H9 (cell line): Measurements from ENCODE around the gene TMEM52B. TPM values are rescaled to one million over a fixed set of nuclear protein-coding genes. Genes with fewer than 3 reads are reported as not detected.

ENCODE experiments used
- DNase-seq: peaks from one replicate; pipeline ENCODE4 v3.0.0-alpha.2; 2017
- H2AFZ ChIP-seq: one replicate; pipeline ENCODE4 v1.6.1; 2013; ENCODE audit warnings: mild to moderate bottlenecking, low read length, control low read depth, moderate library complexity
- H2AK5ac ChIP-seq: 2 replicates; pipeline ENCODE4 v1.6.1; 2013; ENCODE audit warnings: low read length, control low read depth, mixed read lengths; ENCODE audit not compliant: insufficient read length
- H2BK120ac ChIP-seq: one replicate; pipeline ENCODE4 v1.6.1; 2013; ENCODE audit warnings: low read depth, mild to moderate bottlenecking, low read length, control low read depth, inconsistent platforms; ENCODE audit not compliant: poor library complexity, severe bottlenecking
- H2BK12ac ChIP-seq: 2 replicates; pipeline ENCODE4 v1.6.1; 2013; ENCODE audit warnings: low read length, control low read depth, mixed read lengths, low read depth; ENCODE audit not compliant: insufficient read length
- H2BK15ac ChIP-seq: 2 replicates; pipeline ENCODE4 v1.6.1; 2013; ENCODE audit warnings: low read depth, low read length, control low read depth
- H2BK20ac ChIP-seq: one replicate; pipeline ENCODE4 v1.6.1; 2013; ENCODE audit warnings: low read depth, mild to moderate bottlenecking, low read length, control low read depth, inconsistent platforms; ENCODE audit not compliant: poor library complexity, severe bottlenecking
- H2BK5ac ChIP-seq: 2 replicates; pipeline ENCODE4 v1.6.1; 2013; ENCODE audit warnings: low read length, control low read depth, mixed read lengths; ENCODE audit not compliant: insufficient read length
- H3K14ac ChIP-seq: 2 replicates; pipeline ENCODE4 v1.6.1; 2013; ENCODE audit warnings: low read length, control low read depth; ENCODE audit not compliant: insufficient read depth
- H3K18ac ChIP-seq: 2 replicates; pipeline ENCODE4 v1.6.1; 2013; ENCODE audit warnings: low read depth, mild to moderate bottlenecking, mixed read lengths, low read length, control low read depth; ENCODE audit not compliant: insufficient read length
- H3K23ac ChIP-seq: 2 replicates; pipeline ENCODE4 v1.6.1; 2013; ENCODE audit warnings: low read length, control low read depth, mixed read lengths, low read depth; ENCODE audit not compliant: insufficient read length
- H3K23me2 ChIP-seq: 2 replicates; pipeline ENCODE4 v1.6.1; 2013; ENCODE audit warnings: low read depth, mild to moderate bottlenecking, mixed read lengths, low read length, control low read depth; ENCODE audit not compliant: insufficient read length, poor library complexity, severe bottlenecking
- H3K27ac ChIP-seq: 2 replicates; pipeline ENCODE4 v1.5.1; 2013; ENCODE audit warnings: low read length, control low read depth, mixed read lengths, low read depth; ENCODE audit not compliant: insufficient read length
- H3K27me3 ChIP-seq: 2 replicates; pipeline ENCODE4 v1.6.1; 2013; ENCODE audit warnings: low read length, control low read depth, inconsistent platforms; ENCODE audit not compliant: insufficient read depth
- H3K4ac ChIP-seq: 2 replicates; pipeline ENCODE4 v1.6.1; 2013; ENCODE audit warnings: low read depth, mild to moderate bottlenecking, control low read depth, inconsistent platforms, low read length, moderate library complexity
- H3K4me1 ChIP-seq: 2 replicates; pipeline ENCODE4 v1.6.1; 2013; ENCODE audit warnings: low read length, control low read depth, inconsistent platforms; ENCODE audit not compliant: insufficient read depth
- H3K4me2 ChIP-seq: 2 replicates; pipeline ENCODE4 v1.6.1; 2013; ENCODE audit warnings: low read length, control low read depth, mixed read lengths; ENCODE audit not compliant: insufficient read length, insufficient read depth
- H3K56ac ChIP-seq: 2 replicates; pipeline ENCODE4 v1.6.1; 2013; ENCODE audit warnings: low read depth, mild to moderate bottlenecking, mixed read lengths, low read length, control low read depth; ENCODE audit not compliant: insufficient read length
- H3K79me1 ChIP-seq: 2 replicates; pipeline ENCODE4 v1.6.1; 2013; ENCODE audit warnings: low read depth, mild to moderate bottlenecking, moderate library complexity, low read length, control low read depth, inconsistent platforms; ENCODE audit not compliant: insufficient read depth, poor library complexity, severe bottlenecking
- H3K79me2 ChIP-seq: 2 replicates; pipeline ENCODE4 v1.6.1; 2013; ENCODE audit warnings: low read length, control low read depth, inconsistent platforms; ENCODE audit not compliant: insufficient read depth
- H3K9ac ChIP-seq: 2 replicates; pipeline ENCODE4 v1.6.1; 2013; ENCODE audit warnings: low read length, control low read depth, mixed read lengths; ENCODE audit not compliant: insufficient read length; ENCODE audit errors: extremely low read depth
- H3K9me3 ChIP-seq: one replicate; pipeline ENCODE4 v1.6.1; 2013; ENCODE audit warnings: low read depth, low read length, inconsistent platforms; ENCODE audit not compliant: control insufficient read depth
- H3T11ph ChIP-seq: one replicate; pipeline ENCODE4 v1.6.1; 2013; ENCODE audit warnings: mild to moderate bottlenecking, low read length, control low read depth, inconsistent platforms
- H4K20me1 ChIP-seq: one replicate; pipeline ENCODE4 v1.6.1; 2013; ENCODE audit not compliant: control insufficient read depth, insufficient read length, insufficient read depth
- H4K5ac ChIP-seq: 2 replicates; pipeline ENCODE4 v1.6.1; 2013; ENCODE audit warnings: low read depth, mild to moderate bottlenecking, mixed read lengths, low read length, control low read depth; ENCODE audit not compliant: insufficient read length
- H4K8ac ChIP-seq: replicated peaks from 2 replicates; pipeline ENCODE4 v1.6.1; 2013; ENCODE audit warnings: low read length, control low read depth, mixed read lengths, low read depth; ENCODE audit not compliant: insufficient read length
- H4K91ac ChIP-seq: 2 replicates; pipeline ENCODE4 v1.6.1; 2013; ENCODE audit warnings: low read depth, mild to moderate bottlenecking, moderate library complexity, mixed read lengths, low read length, control low read depth; ENCODE audit not compliant: insufficient read length
- H3K27ac Mint-ChIP-seq, 3 experiments: 2 replicates in 2 of 3; 3 replicates in 1 of 3; pipeline ENCODE4 v1.8.0; 2020 to 2021; ENCODE audit warnings: mixed read lengths in 3 of 3, mild to moderate bottlenecking in 1 of 3, moderate library complexity in 1 of 3
- H3K27me3 Mint-ChIP-seq: 2 replicates; pipeline ENCODE4 v1.8.0; 2021; ENCODE audit warnings: low read depth, mild to moderate bottlenecking, moderate library complexity, mixed read lengths
- H3K36me3 Mint-ChIP-seq, 3 experiments: 2 replicates in 2 of 3; 3 replicates in 1 of 3; pipeline ENCODE4 v1.8.0; 2020 to 2021; ENCODE audit warnings: low read depth in 3 of 3, mixed read lengths in 3 of 3; ENCODE audit not compliant: insufficient read depth in 1 of 3
- H3K4me1 Mint-ChIP-seq, 2 experiments: 2 replicates each; pipeline ENCODE4 v1.8.0; 2020; ENCODE audit warnings: mixed read lengths in 2 of 2
- H3K4me3 Mint-ChIP-seq, 2 experiments: 2 replicates in 1 of 2; 3 replicates in 1 of 2; pipeline ENCODE4 v1.8.0; 2020 to 2021; ENCODE audit warnings: mild to moderate bottlenecking in 2 of 2, mixed read lengths in 2 of 2, moderate library complexity in 1 of 2
- H3K9me3 Mint-ChIP-seq, 2 experiments: 2 replicates in 1 of 2; 3 replicates in 1 of 2; pipeline ENCODE4 v1.8.0; 2020; ENCODE audit warnings: mild to moderate bottlenecking in 2 of 2, mixed read lengths in 2 of 2, moderate library complexity in 1 of 2
- WGBS: extraction: QIAGEN DNeasy Blood & Tissue Kit; methylation state at CpG from one replicate; pipeline ENCODE4 v1.1.7; 2013; ENCODE audit warnings: missing lambda C conversion rate, low lambda C conversion rate, mixed read lengths; ENCODE audit not compliant: insufficient read length; ENCODE audit errors: extremely low coverage; 5-methylcytosine and 5-hydroxymethylcytosine counted together
- total RNA-seq: library from RNA; stranded (reverse); gene quantifications from 2 replicates; pipeline ENCODE4 v1.2.1, GENCODE V29; 2021
- TF ChIP-seq, protein P1 (sequence below): fragments of 200-600 bp; sonication (generic); conservative IDR thresholded peaks from 3 replicates; pipeline ENCODE4 v1.8.0; 2021; ENCODE audit warnings: antibody characterized with exemption, mild to moderate bottlenecking

The TMEM52B gene
- total RNA-seq, 1 experiment from 2014 or later, result not detected

DNA sequence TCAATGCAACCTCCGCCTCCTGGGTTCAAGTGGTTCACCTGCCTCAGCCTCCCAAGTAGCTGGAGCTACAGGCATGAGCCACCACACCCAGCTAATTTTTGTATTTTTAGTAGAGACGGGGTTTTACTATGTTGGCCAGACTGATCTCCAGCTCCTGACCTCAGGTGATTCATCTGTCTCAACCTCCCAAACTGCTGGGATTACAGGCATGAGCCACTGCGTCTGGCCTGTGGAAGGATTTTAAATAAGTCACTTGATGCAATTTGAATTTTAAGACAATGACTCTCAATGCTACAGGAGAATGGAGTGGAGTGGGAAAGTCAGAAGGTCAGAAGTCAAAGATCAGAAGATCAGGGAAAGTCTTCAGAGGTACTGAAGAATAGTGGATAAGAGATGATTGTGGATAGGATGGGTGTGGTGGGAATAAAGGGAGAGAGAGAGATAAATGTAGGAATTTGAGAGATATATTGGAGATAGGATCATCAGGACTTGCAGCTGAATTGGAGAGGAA, 15.4 kb downstream of the TMEM52B start:
- Histone ChIP-seq H2AK5ac (no peak overlapping the region), H3K79me2 (no peaks in the 10 kb centered on the region), H4K8ac (no peak overlapping the region), H2AFZ (no peak overlapping the region), H3K23ac (no peak overlapping the region), H3K56ac (no peak overlapping the region), H2BK12ac (no peak overlapping the region), H3K18ac (no peak overlapping the region), H3K27ac (no peak overlapping the region), H3K79me1 (no peaks in the 10 kb centered on the region), H2BK20ac (no peak overlapping the region), H4K91ac (no peak overlapping the region), H4K5ac (no peak overlapping the region), H2BK5ac (no peak overlapping the region), H4K20me1 (no peaks in the 10 kb centered on the region), H2BK15ac (no peak overlapping the region), H3K9ac (no peak overlapping the region), H3K14ac (no peak overlapping the region), H3K4ac (no peak overlapping the region), H3K23me2 (no peaks in the 10 kb centered on the region), H3K9me3 (no peaks in the 10 kb centered on the region), H3T11ph (no peak overlapping the region), H2BK120ac (no peak overlapping the region), H3K4me2 (no peak overlapping the region), H3K4me1 (no peaks in the 10 kb centered on the region), H3K27me3 (no peaks in the 10 kb centered on the region)
- Mint-ChIP-seq H3K27ac (no peak overlapping the region), H3K4me1 (peaks cover 2 to 12% of the 10 kb centered on the region in 2 experiments; a peak in 3 of 4 replicates), H3K36me3 (no peaks in the 10 kb centered on the region), H3K27me3 (no peaks in the 10 kb centered on the region), H3K4me3 (no peak overlapping the region), H3K9me3 (peaks cover 5 to 7% of the 10 kb centered on the region in 2 experiments; a peak in 2 of 5 replicates)
- TF ChIP-seq, protein P1, sequence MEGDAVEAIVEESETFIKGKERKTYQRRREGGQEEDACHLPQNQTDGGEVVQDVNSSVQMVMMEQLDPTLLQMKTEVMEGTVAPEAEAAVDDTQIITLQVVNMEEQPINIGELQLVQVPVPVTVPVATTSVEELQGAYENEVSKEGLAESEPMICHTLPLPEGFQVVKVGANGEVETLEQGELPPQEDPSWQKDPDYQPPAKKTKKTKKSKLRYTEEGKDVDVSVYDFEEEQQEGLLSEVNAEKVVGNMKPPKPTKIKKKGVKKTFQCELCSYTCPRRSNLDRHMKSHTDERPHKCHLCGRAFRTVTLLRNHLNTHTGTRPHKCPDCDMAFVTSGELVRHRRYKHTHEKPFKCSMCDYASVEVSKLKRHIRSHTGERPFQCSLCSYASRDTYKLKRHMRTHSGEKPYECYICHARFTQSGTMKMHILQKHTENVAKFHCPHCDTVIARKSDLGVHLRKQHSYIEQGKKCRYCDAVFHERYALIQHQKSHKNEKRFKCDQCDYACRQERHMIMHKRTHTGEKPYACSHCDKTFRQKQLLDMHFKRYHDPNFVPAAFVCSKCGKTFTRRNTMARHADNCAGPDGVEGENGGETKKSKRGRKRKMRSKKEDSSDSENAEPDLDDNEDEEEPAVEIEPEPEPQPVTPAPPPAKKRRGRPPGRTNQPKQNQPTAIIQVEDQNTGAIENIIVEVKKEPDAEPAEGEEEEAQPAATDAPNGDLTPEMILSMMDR, result no peak
- WGBS, result no CpG with 5 or more reads among the region's 3 CpGs
- no peak for DNase-seq
